HG03139 (cell line): Measurements from ENCODE around the gene PLEKHA7.
A peak's percentile ranks its signal among the peaks of the same experiment; 100 is the strongest.

Experiments used
- ATAC-seq: cut with Tn5 transposase; IDR thresholded peaks from one replicate; pipeline ENCODE4 v1.9.1; 2021; ENCODE audit not compliant: unreplicated experiment

Gene PLEKHA7

GRCh38 chr11:16946477-16947282 lies 67.5 kb downstream of the PLEKHA7 start:
- peak; percentile 42 for ATAC-seq

GRCh38 chr11:16945671-16946469 lies 68.3 kb downstream of the PLEKHA7 start:
- ATAC-seq, result peak; percentile 76

GRCh38 chr11:16942911-16943310 lies 71.3 kb downstream of the PLEKHA7 start:
- ATAC-seq, result no peak

GRCh38 chr11:16942342-16942741 lies 71.9 kb downstream of the PLEKHA7 start:
- no peak for ATAC-seq

- no peak for ATAC-seq
Observed at GRCh38 chr11:16941935-16942334, 72.3 kb downstream of the PLEKHA7 start.

- no peak for ATAC-seq
Observed at GRCh38 chr11:16938061-16938460, 76.2 kb downstream of the PLEKHA7 start.

GRCh38 chr11:16936643-16937042 lies 77.6 kb downstream of the PLEKHA7 start:
- no peak for ATAC-seq

GRCh38 chr11:16935518-16936302 lies 78.5 kb downstream of the PLEKHA7 start:
- ATAC-seq, result no peak

- no peak for ATAC-seq
Observed at GRCh38 chr11:16933756-16934603, 80.2 kb downstream of the PLEKHA7 start.

GRCh38 chr11:16933291-16933690 lies 80.9 kb downstream of the PLEKHA7 start:
- ATAC-seq, result no peak

- no peak for ATAC-seq
Observed at GRCh38 chr11:16928044-16928443, 86.2 kb downstream of the PLEKHA7 start.

- ATAC-seq, result no peak
Observed at GRCh38 chr11:16926883-16927626, 87.2 kb downstream of the PLEKHA7 start.

- ATAC-seq, result no peak
Observed at GRCh38 chr11:16925561-16926065, 88.6 kb downstream of the PLEKHA7 start.

- no peak for ATAC-seq
Observed at GRCh38 chr11:16924826-16925560, 89.2 kb downstream of the PLEKHA7 start.

GRCh38 chr11:16924462-16924825 lies 89.8 kb downstream of the PLEKHA7 start:
- ATAC-seq, result no peak

- ATAC-seq, result no peak
Observed at GRCh38 chr11:16923987-16924386, 90.2 kb downstream of the PLEKHA7 start.

GRCh38 chr11:16921668-16922067 lies 92.5 kb downstream of the PLEKHA7 start:
- ATAC-seq, result no peak

- no peak for ATAC-seq
Observed at GRCh38 chr11:16921019-16921418, 93.2 kb downstream of the PLEKHA7 start.

GRCh38 chr11:16920559-16920958 lies 93.7 kb downstream of the PLEKHA7 start:
- no peak for ATAC-seq
